Ramos (cell line): Measurements from ENCODE around the gene OSBPL5.

Experiments used
- in situ Hi-C: fragments of 300-500 bp; cut with MboI; formaldehyde crosslinking; loops from one replicate; pipeline ENCODE4 v1.14.3; 2022; ENCODE audit warnings: low sequenced_read_pairs; ENCODE audit not compliant: unreplicated experiment

The OSBPL5 gene

GRCh38 chr11:3199537-3200295, 34.6 kb upstream of the OSBPL5 start:
- in situ Hi-C loops = no loop called here

- in situ Hi-C loops = no loop called here
Observed at GRCh38 chr11:3198815-3199214, 33.7 kb upstream of the OSBPL5 start.

- in situ Hi-C loops = no loop called here
Observed at GRCh38 chr11:3197878-3198528, 32.9 kb upstream of the OSBPL5 start.

- in situ Hi-C loops = no loop called here
Observed at GRCh38 chr11:3197044-3197695, 32.1 kb upstream of the OSBPL5 start.

GRCh38 chr11:3196161-3197043, 31.3 kb upstream of the OSBPL5 start:
- in situ Hi-C loops = no loop called here

GRCh38 chr11:3195251-3196160, 30.4 kb upstream of the OSBPL5 start:
- in situ Hi-C loops = no loop called here

GRCh38 chr11:3194016-3194816, 29.1 kb upstream of the OSBPL5 start:
- in situ Hi-C loops = no loop called here

- in situ Hi-C loops = no loop called here
Observed at GRCh38 chr11:3193373-3194015, 28.4 kb upstream of the OSBPL5 start.

- in situ Hi-C loops = no loop called here
Observed at GRCh38 chr11:3192511-3193372, 27.6 kb upstream of the OSBPL5 start.

GRCh38 chr11:3191586-3192324, 26.6 kb upstream of the OSBPL5 start:
- in situ Hi-C loops = no loop called here

- in situ Hi-C loops = no loop called here
Observed at GRCh38 chr11:3190600-3190999, 25.5 kb upstream of the OSBPL5 start.

GRCh38 chr11:3189886-3190583, 24.9 kb upstream of the OSBPL5 start:
- in situ Hi-C loops = no loop called here

GRCh38 chr11:3189196-3189843, 24.2 kb upstream of the OSBPL5 start:
- in situ Hi-C loops = no loop called here

GRCh38 chr11:3188496-3189195, 23.5 kb upstream of the OSBPL5 start:
- in situ Hi-C loops = no loop called here
